Measurements from ENCODE around the gene SEC22C.
"Not testable (repeated sequence)": the region's sequence is repeated elsewhere in the genome, so short reads cannot be mapped to it uniquely, and the experiment has no call there.

SEC22C gene

GRCh38 chr3:42600111-42600957 is 18.6 kb upstream of the SEC22C start, which contains the start of gene NKTR:
NKTR (plus strand) TSS chr3:42600686; CDS start chr3:42601007, 321 bp downstream.
- no peak within 1 kb of the TSS for H2BK120ac ChIP-seq (ENCODE audit: low read depth, low read length)
- H3K79me2 ChIP-seq (ENCODE audit: control insufficient read depth, insufficient read depth, low read length): peaks cover 34% of the 10 kb centered on the region
- no peak within 1 kb of the TSS for H2BK15ac ChIP-seq (replicated peaks; ENCODE audit: low read depth)
- DNase-seq: peak; percentile 100
- no peak within 1 kb of the TSS for H4K8ac ChIP-seq (ENCODE audit: low read depth, low read length)
- H2AK5ac ChIP-seq (ENCODE audit: low read length): no peak within 1 kb of the TSS
- H3K27ac ChIP-seq (ENCODE audit: low read depth, low read length): peak within 1 kb of the TSS; percentile 98
- H3K4ac ChIP-seq (ENCODE audit: low read depth, low read length): peak within 1 kb of the TSS; percentile 98
- H3K27me3 ChIP-seq (ENCODE audit: insufficient read depth, low read length, poor library complexity): no peaks in the 10 kb centered on the region
- H3K36me3 ChIP-seq (ENCODE audit: control insufficient read depth, insufficient read depth, low read length): no peaks in the 10 kb centered on the region
- no peak within 1 kb of the TSS for H4K5ac ChIP-seq (ENCODE audit: low read length)
- peak within 1 kb of the TSS; percentile 87 for H3K4me3 ChIP-seq (ENCODE audit: low read length)
- peaks cover 3% of the 10 kb centered on the region for H3K4me1 ChIP-seq (ENCODE audit: control insufficient read depth, low read depth, low read length)
- no CpG with 5 or more reads among the region's 76 CpGs for WGBS (ENCODE audit: extremely low coverage, insufficient coverage, low lambda C conversion rate)
- H3K56ac ChIP-seq (ENCODE audit: low read length): peak within 1 kb of the TSS; percentile 99
- peak within 1 kb of the TSS; percentile 85 for H3K4me2 ChIP-seq (ENCODE audit: low read length)
- peak within 1 kb of the TSS; percentile 96 for H3K9ac ChIP-seq (ENCODE audit: low read length)
- H3K79me1 ChIP-seq (ENCODE audit: low read length): peaks cover 2% of the 10 kb centered on the region
- peak within 1 kb of the TSS; percentile 92 for H3K18ac ChIP-seq (ENCODE audit: low read length)
- no peak within 1 kb of the TSS for H3K23ac ChIP-seq (ENCODE audit: low read length)
- peak within 1 kb of the TSS; percentile 85 for H2BK5ac ChIP-seq (ENCODE audit: low read length)

DNA sequence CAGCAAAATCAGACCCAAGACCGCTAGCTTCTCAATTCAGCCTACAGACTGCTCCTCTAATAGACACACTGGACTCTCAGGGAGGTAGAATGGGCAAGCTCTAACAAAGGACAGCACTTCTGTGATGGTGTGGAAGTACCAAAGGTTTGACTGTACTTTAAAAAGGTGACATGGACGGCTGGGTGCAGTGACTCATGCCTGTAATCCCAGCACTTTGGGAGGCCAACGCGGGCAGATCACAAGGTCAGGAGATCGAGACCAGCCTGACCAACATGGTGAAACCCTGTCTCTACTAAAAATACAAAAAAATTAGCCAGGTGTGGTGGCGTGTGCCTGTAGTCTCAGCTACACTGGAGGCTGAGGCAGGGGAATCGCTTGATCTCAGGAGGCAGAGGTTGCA is 15.3 kb upstream of the SEC22C start:
- H3K18ac ChIP-seq (ENCODE audit: low read length); H4K5ac ChIP-seq (ENCODE audit: low read length); H3K27ac ChIP-seq (ENCODE audit: low read depth, low read length); H3K4me3 ChIP-seq (ENCODE audit: low read length); H2BK15ac ChIP-seq (replicated peaks; ENCODE audit: low read depth); H3K23ac ChIP-seq (ENCODE audit: low read length); H3K4me1 ChIP-seq (ENCODE audit: control insufficient read depth, low read depth, low read length); H3K36me3 ChIP-seq (ENCODE audit: control insufficient read depth, insufficient read depth, low read length); H3K4me2 ChIP-seq (ENCODE audit: low read length); DNase-seq; H2AK5ac ChIP-seq (ENCODE audit: low read length); H3K4ac ChIP-seq (ENCODE audit: low read depth, low read length); H2BK5ac ChIP-seq (ENCODE audit: low read length); H3K56ac ChIP-seq (ENCODE audit: low read length); H3K79me1 ChIP-seq (ENCODE audit: low read length); H3K27me3 ChIP-seq (ENCODE audit: insufficient read depth, low read length, poor library complexity); H2BK120ac ChIP-seq (ENCODE audit: low read depth, low read length); H4K8ac ChIP-seq (ENCODE audit: low read depth, low read length); H3K9ac ChIP-seq (ENCODE audit: low read length): not testable (repeated sequence)
- peaks cover 12% of the 10 kb centered on the region for H3K79me2 ChIP-seq (ENCODE audit: control insufficient read depth, insufficient read depth, low read length)
- no CpG with 5 or more reads among the region's 7 CpGs for WGBS (ENCODE audit: extremely low coverage, insufficient coverage, low lambda C conversion rate)

DNA sequence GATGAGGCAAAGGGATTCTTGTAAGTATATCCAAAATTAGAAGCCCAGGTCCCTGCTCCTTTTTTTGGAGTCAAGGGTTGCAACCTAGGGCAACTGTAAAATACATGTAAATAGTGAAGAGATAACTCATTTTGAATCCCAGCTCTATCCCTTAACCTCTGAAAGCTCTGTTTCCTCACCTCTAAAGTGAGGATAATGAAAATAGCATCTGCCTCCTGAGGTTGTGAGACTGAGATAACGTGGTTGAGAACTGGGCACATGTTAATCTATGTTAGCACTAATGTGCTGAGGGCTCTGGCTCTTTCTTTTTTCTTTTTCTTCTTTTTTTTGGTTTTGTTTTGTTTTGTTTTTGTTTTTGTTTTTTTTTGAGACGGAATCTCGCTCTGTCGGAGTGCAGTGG is 13.9 kb upstream of the SEC22C start:
- WGBS (ENCODE audit: extremely low coverage, insufficient coverage, low lambda C conversion rate): no CpG with 5 or more reads among the region's 4 CpGs
- peaks cover 10% of the 10 kb centered on the region for H3K79me2 ChIP-seq (ENCODE audit: control insufficient read depth, insufficient read depth, low read length)
- H2BK5ac ChIP-seq (ENCODE audit: low read length): no peak overlapping the region
- H2BK15ac ChIP-seq (replicated peaks; ENCODE audit: low read depth): no peak overlapping the region
- no peak overlapping the region for H3K18ac ChIP-seq (ENCODE audit: low read length)
- DNase-seq: peak; percentile 78
- no peak overlapping the region for H3K27ac ChIP-seq (ENCODE audit: low read depth, low read length)
- H3K23ac ChIP-seq (ENCODE audit: low read length): no peak overlapping the region
- H2AK5ac ChIP-seq (ENCODE audit: low read length): no peak overlapping the region
- no peak overlapping the region for H3K9ac ChIP-seq (ENCODE audit: low read length)
- no peak overlapping the region for H3K4me2 ChIP-seq (ENCODE audit: low read length)
- H4K5ac ChIP-seq (ENCODE audit: low read length): no peak overlapping the region
- peaks cover 9% of the 10 kb centered on the region for H3K79me1 ChIP-seq (ENCODE audit: low read length)
- no peak overlapping the region for H3K56ac ChIP-seq (ENCODE audit: low read length)
- H3K4me3 ChIP-seq (ENCODE audit: low read length): no peak overlapping the region
- no peaks in the 10 kb centered on the region for H3K36me3 ChIP-seq (ENCODE audit: control insufficient read depth, insufficient read depth, low read length)
- H3K4ac ChIP-seq (ENCODE audit: low read depth, low read length): no peak overlapping the region
- no peak overlapping the region for H4K8ac ChIP-seq (ENCODE audit: low read depth, low read length)
- H2BK120ac ChIP-seq (ENCODE audit: low read depth, low read length): no peak overlapping the region
- peaks cover 4% of the 10 kb centered on the region for H3K4me1 ChIP-seq (ENCODE audit: control insufficient read depth, low read depth, low read length)
- no peaks in the 10 kb centered on the region for H3K27me3 ChIP-seq (ENCODE audit: insufficient read depth, low read length, poor library complexity)

- no peaks in the 10 kb centered on the region for H3K27me3 ChIP-seq (ENCODE audit: insufficient read depth, low read length, poor library complexity)
- H3K56ac ChIP-seq (ENCODE audit: low read length): no peak overlapping the region
- DNase-seq: no peak
- H3K79me2 ChIP-seq (ENCODE audit: control insufficient read depth, insufficient read depth, low read length): peaks cover 10% of the 10 kb centered on the region
- H4K8ac ChIP-seq (ENCODE audit: low read depth, low read length): no peak overlapping the region
- H4K5ac ChIP-seq (ENCODE audit: low read length): no peak overlapping the region
- no peak overlapping the region for H3K4me3 ChIP-seq (ENCODE audit: low read length)
- H3K27ac ChIP-seq (ENCODE audit: low read depth, low read length): no peak overlapping the region
- no peak overlapping the region for H3K9ac ChIP-seq (ENCODE audit: low read length)
- peaks cover 4% of the 10 kb centered on the region for H3K4me1 ChIP-seq (ENCODE audit: control insufficient read depth, low read depth, low read length)
- peaks cover 9% of the 10 kb centered on the region for H3K79me1 ChIP-seq (ENCODE audit: low read length)
- H2BK120ac ChIP-seq (ENCODE audit: low read depth, low read length): no peak overlapping the region
- no CpG with 5 or more reads among the region's 1 CpG for WGBS (ENCODE audit: extremely low coverage, insufficient coverage, low lambda C conversion rate)
- no peak overlapping the region for H3K23ac ChIP-seq (ENCODE audit: low read length)
- no peak overlapping the region for H3K18ac ChIP-seq (ENCODE audit: low read length)
- no peak overlapping the region for H3K4me2 ChIP-seq (ENCODE audit: low read length)
- H2BK15ac ChIP-seq (replicated peaks; ENCODE audit: low read depth): no peak overlapping the region
- no peak overlapping the region for H2AK5ac ChIP-seq (ENCODE audit: low read length)
- no peaks in the 10 kb centered on the region for H3K36me3 ChIP-seq (ENCODE audit: control insufficient read depth, insufficient read depth, low read length)
- no peak overlapping the region for H3K4ac ChIP-seq (ENCODE audit: low read depth, low read length)
- no peak overlapping the region for H2BK5ac ChIP-seq (ENCODE audit: low read length)
Measured at GRCh38 chr3:42593635-42594034, 11.9 kb upstream of the SEC22C start.

DNA sequence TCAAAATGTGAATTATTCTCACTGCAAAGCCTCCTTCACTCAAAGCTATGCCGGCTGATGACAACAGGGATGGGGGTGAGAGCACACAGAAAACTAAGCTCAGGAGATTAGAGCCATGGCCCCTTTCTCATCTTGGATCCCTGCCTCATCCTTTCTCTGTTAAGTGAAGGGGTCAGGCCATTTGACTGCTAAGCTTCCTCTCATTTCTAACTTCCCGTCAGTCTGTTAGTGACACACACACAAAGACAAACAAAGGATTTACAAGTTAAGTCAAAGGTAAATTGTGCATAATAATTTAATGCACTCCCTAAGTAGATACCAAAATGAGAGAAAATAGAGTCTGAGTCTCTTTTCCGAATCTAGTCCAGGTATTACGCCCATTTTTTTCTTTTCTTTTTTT is 10.0 kb upstream of the SEC22C start:
- H3K79me2 ChIP-seq (ENCODE audit: control insufficient read depth, insufficient read depth, low read length): peaks cover 10% of the 10 kb centered on the region
- no peaks in the 10 kb centered on the region for H3K36me3 ChIP-seq (ENCODE audit: control insufficient read depth, insufficient read depth, low read length)
- no peak overlapping the region for H4K5ac ChIP-seq (ENCODE audit: low read length)
- no peak overlapping the region for H3K23ac ChIP-seq (ENCODE audit: low read length)
- H3K56ac ChIP-seq (ENCODE audit: low read length): peak overlapping the region; percentile 84
- H3K4ac ChIP-seq (ENCODE audit: low read depth, low read length): no peak overlapping the region
- H2BK15ac ChIP-seq (replicated peaks; ENCODE audit: low read depth): no peak overlapping the region
- no peaks in the 10 kb centered on the region for H3K27me3 ChIP-seq (ENCODE audit: insufficient read depth, low read length, poor library complexity)
- no peak overlapping the region for H2BK120ac ChIP-seq (ENCODE audit: low read depth, low read length)
- H3K4me3 ChIP-seq (ENCODE audit: low read length): peak overlapping the region; percentile 59
- H3K9ac ChIP-seq (ENCODE audit: low read length): peak overlapping the region; percentile 86
- no CpG with 5 or more reads among the region's 4 CpGs for WGBS (ENCODE audit: extremely low coverage, insufficient coverage, low lambda C conversion rate)
- no peak overlapping the region for H4K8ac ChIP-seq (ENCODE audit: low read depth, low read length)
- peak overlapping the region; percentile 80 for H3K4me2 ChIP-seq (ENCODE audit: low read length)
- peaks cover 4% of the 10 kb centered on the region for H3K4me1 ChIP-seq (ENCODE audit: control insufficient read depth, low read depth, low read length)
- no peak for DNase-seq
- H3K18ac ChIP-seq (ENCODE audit: low read length): no peak overlapping the region
- H3K79me1 ChIP-seq (ENCODE audit: low read length): peaks cover 9% of the 10 kb centered on the region
- H2AK5ac ChIP-seq (ENCODE audit: low read length): no peak overlapping the region
- H2BK5ac ChIP-seq (ENCODE audit: low read length): no peak overlapping the region
- no peak overlapping the region for H3K27ac ChIP-seq (ENCODE audit: low read depth, low read length)

Data from mesendoderm (in vitro differentiated cells).